ENCODE measurements around the gene PNN. TPM values are rescaled to one million over a fixed set of nuclear protein-coding genes. Genes with fewer than 3 reads are reported as not detected.

Gene PNN
- total RNA-seq, 1 donor from 2014 or later, result 54.5 TPM

DNA sequence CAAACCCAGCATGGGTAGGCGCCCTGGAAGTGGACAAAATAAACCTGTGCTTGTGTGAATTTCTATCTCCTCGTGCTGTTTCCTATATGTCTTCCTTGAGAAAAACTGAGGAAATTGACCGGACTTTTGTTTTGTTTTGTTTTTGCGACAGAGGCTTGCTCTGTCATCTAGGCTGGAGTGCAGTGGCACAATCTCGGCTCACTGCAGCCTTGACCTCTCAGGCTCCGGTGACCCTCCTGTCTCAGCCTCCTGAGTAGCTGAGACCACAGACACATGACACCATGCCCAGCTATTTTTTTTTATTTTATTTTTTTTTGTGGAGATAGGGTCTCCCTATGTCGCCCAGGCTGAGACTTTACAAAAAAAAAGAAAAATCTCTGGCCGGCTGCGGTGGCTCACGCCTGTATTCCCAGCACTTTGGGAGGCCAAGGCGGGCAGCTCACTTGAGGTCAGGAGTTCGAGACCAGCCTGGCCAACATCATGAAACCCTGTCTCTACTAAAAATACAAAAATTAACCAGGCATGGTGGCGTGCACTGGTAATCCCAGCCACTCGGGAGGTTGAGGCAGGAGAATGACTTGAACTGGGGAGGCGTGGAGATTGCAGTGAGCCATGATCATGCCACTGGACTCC, 36.2 kb downstream of the PNN start:
- TF ChIP-seq, protein P1, sequence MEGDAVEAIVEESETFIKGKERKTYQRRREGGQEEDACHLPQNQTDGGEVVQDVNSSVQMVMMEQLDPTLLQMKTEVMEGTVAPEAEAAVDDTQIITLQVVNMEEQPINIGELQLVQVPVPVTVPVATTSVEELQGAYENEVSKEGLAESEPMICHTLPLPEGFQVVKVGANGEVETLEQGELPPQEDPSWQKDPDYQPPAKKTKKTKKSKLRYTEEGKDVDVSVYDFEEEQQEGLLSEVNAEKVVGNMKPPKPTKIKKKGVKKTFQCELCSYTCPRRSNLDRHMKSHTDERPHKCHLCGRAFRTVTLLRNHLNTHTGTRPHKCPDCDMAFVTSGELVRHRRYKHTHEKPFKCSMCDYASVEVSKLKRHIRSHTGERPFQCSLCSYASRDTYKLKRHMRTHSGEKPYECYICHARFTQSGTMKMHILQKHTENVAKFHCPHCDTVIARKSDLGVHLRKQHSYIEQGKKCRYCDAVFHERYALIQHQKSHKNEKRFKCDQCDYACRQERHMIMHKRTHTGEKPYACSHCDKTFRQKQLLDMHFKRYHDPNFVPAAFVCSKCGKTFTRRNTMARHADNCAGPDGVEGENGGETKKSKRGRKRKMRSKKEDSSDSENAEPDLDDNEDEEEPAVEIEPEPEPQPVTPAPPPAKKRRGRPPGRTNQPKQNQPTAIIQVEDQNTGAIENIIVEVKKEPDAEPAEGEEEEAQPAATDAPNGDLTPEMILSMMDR (IDR thresholded peaks at IDR 0.05), result no peak
- TF ChIP-seq POLR2A (IDR thresholded peaks at IDR 0.05) (no peak), POLR2AphosphoS5 (IDR thresholded peaks at IDR 0.05; ENCODE audit: insufficient read depth in 1 of 2, low read depth in 1 of 2) (no peak)
- no peaks in the 10 kb centered on the region for H3K4me1 ChIP-seq
- H3K27me3 ChIP-seq, result no peaks in the 10 kb centered on the region
- DNase-seq (ENCODE audit: extremely low spot score in 2 of 2), result no peak
- H3K36me3 ChIP-seq, result no peaks in the 10 kb centered on the region
- H3K4me3 ChIP-seq, result no peak overlapping the region
- no peaks in the 10 kb centered on the region for H3K9me3 ChIP-seq
- intact Hi-C loops (cut with DNase I), result no loop called here
- no peak overlapping the region for H3K27ac ChIP-seq

DNA sequence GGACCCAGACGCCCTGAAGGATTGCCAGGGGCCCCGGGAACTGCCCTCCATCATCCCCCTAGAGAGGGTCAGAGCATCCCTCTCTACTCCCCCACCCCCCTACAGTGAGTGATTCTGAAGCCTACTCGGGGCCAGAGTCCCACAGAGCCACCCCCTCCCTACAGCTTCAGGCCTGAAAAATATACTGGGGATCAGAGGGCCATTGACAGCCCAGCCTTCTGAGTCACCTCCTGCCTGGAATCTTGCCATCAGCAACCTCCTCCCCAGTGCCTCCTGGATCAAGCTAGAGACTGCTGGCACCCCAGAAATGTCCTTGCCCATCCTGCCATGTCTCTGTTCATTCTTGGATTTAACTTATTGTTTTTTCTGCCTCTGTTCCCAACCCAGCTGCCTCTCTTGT, 37.0 kb downstream of the PNN start:
- no peak overlapping the region for H3K27ac ChIP-seq
- no peaks in the 10 kb centered on the region for H3K36me3 ChIP-seq
- no peaks in the 10 kb centered on the region for H3K4me1 ChIP-seq
- H3K4me3 ChIP-seq, result no peak overlapping the region
- intact Hi-C loops (cut with DNase I), result no loop called here
- H3K27me3 ChIP-seq, result no peaks in the 10 kb centered on the region
- no peak for TF ChIP-seq POLR2AphosphoS5 (IDR thresholded peaks at IDR 0.05; ENCODE audit: insufficient read depth in 1 of 2, low read depth in 1 of 2)
- TF ChIP-seq, protein P1 (IDR thresholded peaks at IDR 0.05), result no peak
- no peak for TF ChIP-seq POLR2A (IDR thresholded peaks at IDR 0.05)
- no peaks in the 10 kb centered on the region for H3K9me3 ChIP-seq
- DNase-seq (ENCODE audit: extremely low spot score in 2 of 2), result no peak

DNA sequence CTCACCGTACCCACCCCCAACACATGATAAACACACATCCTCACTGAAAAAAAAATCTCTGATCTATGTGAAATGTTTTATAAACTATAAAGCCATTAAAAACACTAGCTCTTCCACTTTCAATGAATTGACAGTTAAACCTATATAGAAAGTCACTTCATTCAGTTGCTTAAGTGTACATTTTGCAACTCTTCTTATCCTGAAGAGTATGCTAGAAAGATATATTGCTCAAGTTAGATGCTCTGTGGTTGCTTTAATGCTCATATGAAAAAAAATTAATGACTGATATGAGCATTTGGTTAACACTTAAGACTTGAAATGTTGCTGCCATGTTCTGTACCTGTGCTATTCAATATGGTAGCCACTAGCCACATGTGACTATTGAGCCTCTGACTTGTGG, 37.6 kb downstream of the PNN start:
- DNase-seq (ENCODE audit: extremely low spot score in 2 of 2), result no peak
- Histone ChIP-seq H3K4me1 (no peaks in the 10 kb centered on the region), H3K27me3 (no peaks in the 10 kb centered on the region), H3K4me3 (no peak overlapping the region), H3K36me3 (no peaks in the 10 kb centered on the region), H3K9me3 (no peaks in the 10 kb centered on the region), H3K27ac (no peak overlapping the region)
- intact Hi-C loops (cut with DNase I), result no loop called here
- TF ChIP-seq POLR2AphosphoS5 (IDR thresholded peaks at IDR 0.05; ENCODE audit: insufficient read depth in 1 of 2, low read depth in 1 of 2), result no peak
- TF ChIP-seq, protein P1 (IDR thresholded peaks at IDR 0.05), result no peak
- no peak for TF ChIP-seq POLR2A (IDR thresholded peaks at IDR 0.05)

DNA sequence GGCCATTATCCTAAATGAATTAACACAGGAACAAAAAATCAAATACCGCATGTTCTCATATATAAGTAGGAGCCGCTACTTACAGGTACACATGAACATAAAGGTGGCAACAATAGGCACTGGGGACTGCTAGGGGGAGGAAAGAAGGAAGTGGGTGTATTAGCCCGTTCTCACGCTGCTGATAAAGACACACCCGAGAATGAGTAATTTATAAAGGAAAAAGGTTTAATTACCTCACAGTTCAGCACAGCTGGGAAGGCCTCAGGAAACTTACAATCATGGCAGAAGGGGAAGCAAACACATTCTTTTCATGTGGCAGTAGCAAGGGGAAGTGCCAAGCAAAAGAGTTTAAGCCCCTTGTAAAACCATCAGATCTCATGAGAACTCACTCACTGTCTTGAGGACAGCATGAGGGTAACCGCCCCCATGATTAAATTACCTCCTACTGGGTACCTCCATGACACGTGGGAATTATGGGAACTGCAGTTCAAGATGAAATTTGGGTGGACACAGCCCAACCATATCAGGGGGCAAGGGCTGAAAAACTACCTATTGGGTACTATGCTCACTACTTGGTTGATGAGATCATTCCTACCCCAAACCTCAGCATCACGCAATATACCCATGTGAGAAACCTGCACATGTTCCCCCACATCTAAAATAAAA, 42.3 kb downstream of the PNN start:
- TF ChIP-seq POLR2AphosphoS5 (IDR thresholded peaks at IDR 0.05; ENCODE audit: insufficient read depth in 1 of 2, low read depth in 1 of 2), result no peak
- H3K9me3 ChIP-seq, result no peaks in the 10 kb centered on the region
- H3K4me1 ChIP-seq, result peaks cover 6% of the 10 kb centered on the region
- H3K27me3 ChIP-seq, result no peaks in the 10 kb centered on the region
- intact Hi-C loops (cut with DNase I), result no loop called here
- H3K36me3 ChIP-seq, result no peaks in the 10 kb centered on the region
- no peak overlapping the region for H3K4me3 ChIP-seq
- no peak for DNase-seq (ENCODE audit: extremely low spot score in 2 of 2)
- no peak overlapping the region for H3K27ac ChIP-seq

DNA sequence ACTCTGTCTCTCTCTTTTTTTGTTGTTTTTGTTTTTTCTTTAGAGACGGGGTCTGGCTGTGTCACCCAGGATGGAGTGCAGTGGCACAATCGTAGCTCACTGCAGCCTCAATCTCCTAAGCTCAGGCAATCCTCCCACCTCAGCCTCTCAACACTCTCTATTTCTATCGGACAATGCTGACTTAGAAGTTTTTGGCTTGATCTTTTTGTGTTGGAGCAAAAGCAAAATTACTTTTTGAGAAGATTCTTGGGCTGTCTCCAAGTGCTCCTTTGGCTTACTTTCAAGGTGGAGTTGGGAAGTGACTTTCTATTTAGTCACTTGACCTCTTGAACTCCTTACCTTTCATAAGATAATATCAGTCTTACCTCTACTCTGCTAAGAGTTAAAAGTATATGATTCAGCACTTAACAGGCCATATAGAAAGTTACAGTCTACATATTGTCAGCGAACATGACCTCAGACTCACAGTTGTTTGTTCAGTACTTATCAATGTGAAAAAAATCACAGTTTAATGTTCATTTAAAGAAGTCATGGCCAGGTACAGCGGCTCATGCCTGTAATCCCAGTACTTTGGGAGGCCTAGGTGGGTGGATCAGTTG, 43.2 kb downstream of the PNN start:
- H3K4me1 ChIP-seq, result peaks cover 6% of the 10 kb centered on the region
- H3K27ac ChIP-seq, result no peak overlapping the region
- no peaks in the 10 kb centered on the region for H3K36me3 ChIP-seq
- no peaks in the 10 kb centered on the region for H3K9me3 ChIP-seq
- intact Hi-C loops (cut with DNase I), result no loop called here
- H3K4me3 ChIP-seq, result no peak overlapping the region
- DNase-seq (ENCODE audit: extremely low spot score in 2 of 2), result no peak
- TF ChIP-seq, protein P1 (IDR thresholded peaks at IDR 0.05), result no peak
- TF ChIP-seq POLR2AphosphoS5 (IDR thresholded peaks at IDR 0.05; ENCODE audit: insufficient read depth in 1 of 2, low read depth in 1 of 2), result no peak
- TF ChIP-seq POLR2A (IDR thresholded peaks at IDR 0.05), result no peak
- no peaks in the 10 kb centered on the region for H3K27me3 ChIP-seq
